Type B pancreatic cell (in vitro differentiated cells): Measurements from ENCODE around the gene ITGA2. TPM values are rescaled to one million over a fixed set of nuclear protein-coding genes. Genes with fewer than 3 reads are reported as not detected.

ENCODE experiments used
- DNase-seq: peaks from one replicate; pipeline ENCODE4 v3.0.0; 2021; ENCODE audit warnings: mixed read lengths; ENCODE audit not compliant: unreplicated experiment; ENCODE audit errors: extremely low spot score
- H3K27ac Mint-ChIP-seq: 2 replicates; pipeline ENCODE4 v1.8.0; 2021; ENCODE audit warnings: mild to moderate bottlenecking, mixed read lengths
- H3K27me3 Mint-ChIP-seq: 2 replicates; pipeline ENCODE4 v1.8.0; 2021; ENCODE audit warnings: mixed read lengths
- H3K36me3 Mint-ChIP-seq: 2 replicates; pipeline ENCODE4 v1.8.0; 2021; ENCODE audit warnings: mixed read lengths
- H3K4me1 Mint-ChIP-seq: one replicate; pipeline ENCODE4 v1.8.0; 2021; ENCODE audit warnings: mixed read lengths; ENCODE audit not compliant: unreplicated experiment
- H3K4me3 Mint-ChIP-seq: 2 replicates; pipeline ENCODE4 v1.8.0; 2021; ENCODE audit warnings: mild to moderate bottlenecking, mixed read lengths
- H3K9me3 Mint-ChIP-seq: 2 replicates; pipeline ENCODE4 v1.8.0; 2021; ENCODE audit warnings: mixed read lengths
- CTCF ChIP-seq: fragments of 200-600 bp; sonication (generic); conservative IDR thresholded peaks from 2 replicates; pipeline ENCODE4 v1.5.0; 2021; ENCODE audit warnings: antibody characterized with exemption, mild to moderate bottlenecking
- total RNA-seq: library from RNA; stranded (reverse); gene quantifications from 2 replicates; pipeline ENCODE4 v1.2.1, GENCODE V29; 2021; ENCODE audit warnings: low replicate concordance

Gene ITGA2
- total RNA-seq, 1 donor from 2014 or later = 9.5 TPM

- TF ChIP-seq CTCF = no peak
- no peak overlapping the region for H3K4me3 Mint-ChIP-seq
- no peak for DNase-seq
- H3K27ac Mint-ChIP-seq = no peak overlapping the region
- H3K36me3 Mint-ChIP-seq = peaks cover 11% of the 10 kb centered on the region
- no peaks in the 10 kb centered on the region for H3K9me3 Mint-ChIP-seq
- H3K4me1 Mint-ChIP-seq = no peaks in the 10 kb centered on the region
- no peaks in the 10 kb centered on the region for H3K27me3 Mint-ChIP-seq
Observed at GRCh38 chr5:53063176-53063575, 74.0 kb downstream of the ITGA2 start.

- Mint-ChIP-seq H3K27ac (no peak overlapping the region), H3K4me3 (no peak overlapping the region), H3K4me1 (no peaks in the 10 kb centered on the region), H3K27me3 (no peaks in the 10 kb centered on the region), H3K9me3 (no peaks in the 10 kb centered on the region), H3K36me3 (peaks cover 11% of the 10 kb centered on the region)
- TF ChIP-seq CTCF = no peak
- no peak for DNase-seq
Observed at GRCh38 chr5:53063791-53064190, 74.6 kb downstream of the ITGA2 start.

GRCh38 chr5:53066088-53066487 lies 76.9 kb downstream of the ITGA2 start:
- Mint-ChIP-seq H3K27ac (no peak overlapping the region), H3K9me3 (no peaks in the 10 kb centered on the region), H3K27me3 (no peaks in the 10 kb centered on the region), H3K4me1 (no peaks in the 10 kb centered on the region), H3K4me3 (no peak overlapping the region), H3K36me3 (peaks cover 3% of the 10 kb centered on the region)
- no peak for DNase-seq
- no peak for TF ChIP-seq CTCF

- Mint-ChIP-seq H3K4me3 (no peak overlapping the region), H3K36me3 (peaks cover under 1% of the 10 kb centered on the region), H3K27ac (no peak overlapping the region), H3K4me1 (no peaks in the 10 kb centered on the region), H3K9me3 (no peaks in the 10 kb centered on the region), H3K27me3 (no peaks in the 10 kb centered on the region)
- no peak for TF ChIP-seq CTCF
- no peak for DNase-seq
Observed at GRCh38 chr5:53067641-53068040, 78.5 kb downstream of the ITGA2 start.

GRCh38 chr5:53068291-53068836 lies 79.2 kb downstream of the ITGA2 start:
- no peaks in the 10 kb centered on the region for H3K27me3 Mint-ChIP-seq
- H3K36me3 Mint-ChIP-seq = no peaks in the 10 kb centered on the region

More at GRCh38 chr5:53068291-53068836, 79.2 kb downstream of the ITGA2 start:
- DNase-seq = no peak
- H3K4me1 Mint-ChIP-seq = no peaks in the 10 kb centered on the region
- TF ChIP-seq CTCF = no peak
- H3K4me3 Mint-ChIP-seq = no peak overlapping the region
- H3K9me3 Mint-ChIP-seq = no peaks in the 10 kb centered on the region
- no peak overlapping the region for H3K27ac Mint-ChIP-seq
